Loucy (cell line): ENCODE measurements around the gene SLC6A5.
"Not testable (repeated sequence)": the region's sequence is repeated elsewhere in the genome, so short reads cannot be mapped to it uniquely, and the experiment has no call there.

Experiments
- CTCF ChIP-seq: fragments of 200-600 bp; sonication (generic); conservative IDR thresholded peaks from 2 replicates; pipeline ENCODE4 v1.5.1; 2014; ENCODE audit warnings: mild to moderate bottlenecking, antibody characterized with exemption, low read length
- EZH2phosphoT487 ChIP-seq: fragments of 200-600 bp; IDR thresholded peaks from 2 replicates; pipeline ENCODE4 v1.6.1; 2018; ENCODE audit warnings: antibody characterized with exemption, mild to moderate bottlenecking, moderate library complexity, borderline replicate concordance

GRCh38 chr11:20556396-20556795, 43.0 kb upstream of the SLC6A5 start:
- not testable (repeated sequence) for TF ChIP-seq CTCF, EZH2phosphoT487
